K562 (cell line): ENCODE measurements around the gene C1orf116. TPM values are rescaled to one million over a fixed set of nuclear protein-coding genes. Genes with fewer than 3 reads are reported as not detected.

ENCODE experiments used
- EGR1 ChIP-seq: fragments of 450-650 bp; conservative IDR thresholded peaks from 2 replicates; pipeline ENCODE4 v1.6.1; 2017; ENCODE audit warnings: mild to moderate bottlenecking
- HNRNPH1 ChIP-seq: fragments of 200-400 bp; formaldehyde crosslinking; optimal IDR thresholded peaks from 2 replicates; pipeline ENCODE3; 2017; ENCODE audit warnings: low read depth, mild to moderate bottlenecking, low read length, moderate library complexity
- PHF20 ChIP-seq: fragments of 450-650 bp; IDR thresholded peaks from 2 replicates; pipeline ENCODE4 v1.6.1; 2018; ENCODE audit not compliant: partially characterized antibody
- RBM39 ChIP-seq: fragments of 200-400 bp; formaldehyde crosslinking; optimal IDR thresholded peaks from 2 replicates; pipeline ENCODE3; 2018; ENCODE audit warnings: low read depth, low read length
- RREB1 ChIP-seq: fragments of 250-450 bp; sonication (Bioruptor Pico); IDR thresholded peaks from 2 replicates; pipeline ENCODE4 v1.4.0; 2020
- SFPQ ChIP-seq: fragments of 200-400 bp; formaldehyde crosslinking; IDR thresholded peaks from 2 replicates; pipeline ENCODE4 v1.6.1; 2017; ENCODE audit warnings: mild to moderate bottlenecking, low read depth, low read length, moderate library complexity
- SRSF3 ChIP-seq: fragments of 200-400 bp; formaldehyde crosslinking; IDR thresholded peaks from 2 replicates; pipeline ENCODE4 v1.6.1; 2016; ENCODE audit warnings: mild to moderate bottlenecking, low read length, moderate library complexity; ENCODE audit not compliant: insufficient read depth
- USF1 ChIP-seq: sonication (generic); formaldehyde crosslinking; IDR thresholded peaks from 2 replicates; pipeline ENCODE4 v1.9.0; 2022; ENCODE audit warnings: mild to moderate bottlenecking, missing genetic modification reagents
- VEZF1 ChIP-seq: fragments of 200-800 bp; sonication (Bioruptor generic); IDR thresholded peaks from 2 replicates; pipeline ENCODE4 v1.6.1; 2017; ENCODE audit warnings: missing genetic modification characterization, missing compliant biosample characterization
- ZNF639 ChIP-seq, 2 experiments: fragments of 200-800 bp in 1 of 2; sonication (Bioruptor generic) in 1 of 2; sonication (generic) in 1 of 2; formaldehyde crosslinking in 1 of 2; IDR thresholded peaks in 1 of 2; conservative IDR thresholded peaks in 1 of 2; 2 replicates each; pipeline versions ENCODE4 v1.5.0 to v1.6.1; 2016 to 2020; ENCODE audit warnings: missing compliant biosample characterization in 1 of 2, missing genetic modification characterization in 1 of 2, missing genetic modification reagents in 1 of 2
- polyA plus RNA-seq, 8 experiments: library from polyadenylated mRNA; depleted of rRNA in 4 of 8; stranded (reverse) in 5 of 8; unstranded in 3 of 8; fragments of >200 nt; fragmentation: Nextera tagmentation in 2 of 8; fragmentation: Illumina TruSeq in 1 of 8; extraction: Ambion mirVana in 2 of 8; extraction: Trizol in 1 of 8; gene quantifications; 2 replicates each; pipeline versions ENCODE4 v1.2.1 to v1.2.3, GENCODE V29; 2011 to 2014; ENCODE audit warnings: inconsistent platforms in 1 of 8, missing spikeins in 1 of 8
- total RNA-seq, 7 experiments: library from RNA; depleted of rRNA in 6 of 7; stranded (reverse); fragments of >200 nt in 6 of 7; fragmentation: Illumina TruSeq in 2 of 7; extraction: Trizol in 2 of 7; gene quantifications; 2 replicates each; pipeline versions ENCODE4 v1.2.1 to v1.2.3, GENCODE V29; 2011 to 2021; ENCODE audit warnings: low replicate concordance in 1 of 7
- TF ChIP-seq, protein P1 (sequence below), 2 experiments: IDR thresholded peaks; 2 replicates each; pipeline ENCODE4 v1.6.1; 2012; ENCODE audit warnings: improper control_type of control experiment in 2 of 2, low read depth in 2 of 2, low read length in 2 of 2, borderline replicate concordance in 1 of 2

The C1orf116 gene
- total and polyA plus RNA-seq, 9 of the 15 experiments (the other 6 are each of a cell fraction or from before 2014, with no cell fraction given) = 0.62 to 3.0 (median 0.95) TPM

DNA sequence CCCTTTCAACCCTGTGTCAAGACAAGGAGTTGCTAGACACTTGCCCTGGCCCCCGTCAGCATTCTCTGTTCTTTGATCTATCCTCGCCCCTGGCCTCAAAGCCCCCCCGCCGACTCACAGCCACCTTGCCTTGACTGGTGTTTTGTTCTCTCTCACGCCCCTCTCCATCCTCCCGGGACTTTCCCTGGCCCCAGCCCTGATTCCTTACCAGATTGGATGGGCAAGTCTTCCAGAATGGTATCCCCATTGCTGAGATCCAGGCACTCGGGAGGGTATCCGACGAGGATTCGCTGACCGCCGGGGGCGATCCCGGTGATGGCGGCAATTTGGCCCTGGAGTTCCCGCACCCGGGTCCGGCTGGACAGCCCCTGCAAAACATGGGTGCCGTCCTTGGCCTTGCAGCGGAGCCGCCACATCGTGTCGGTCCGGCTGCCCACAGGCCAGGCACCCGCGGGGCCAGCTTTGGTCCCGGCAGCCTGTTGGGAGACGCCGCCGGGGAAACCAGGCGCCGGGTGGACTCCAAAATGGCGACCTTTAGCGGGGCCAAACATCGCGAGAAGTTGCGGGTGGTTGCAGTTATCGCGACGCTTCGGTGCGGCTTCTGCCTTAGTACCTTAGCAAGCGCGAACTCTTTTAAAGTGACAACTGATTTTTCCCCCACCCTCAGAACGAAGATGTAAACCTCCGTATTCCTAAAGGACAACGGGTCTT is 18.1 kb upstream of the C1orf116 start (continued):
- TF ChIP-seq RREB1 (CRISPR knock-in tag) (no peak), PHF20 (peak; percentile 64), SRSF3 (0 out of 2 replicates have a peak, but pooled peaks have one; percentile 61), USF1 (CRISPR knock-in tag) (no peak), SFPQ (no peak), HNRNPH1 (no peak), ZNF639 (CRISPR knock-in tag; conservative IDR thresholded peaks at IDR 0.05 in 1 of 2, IDR thresholded peaks at IDR 0.05 in 1 of 2) (no peak), RBM39 (no peak), VEZF1 (CRISPR knock-in tag) (peak; percentile 68), EGR1 (no peak)
- TF ChIP-seq, protein P1, sequence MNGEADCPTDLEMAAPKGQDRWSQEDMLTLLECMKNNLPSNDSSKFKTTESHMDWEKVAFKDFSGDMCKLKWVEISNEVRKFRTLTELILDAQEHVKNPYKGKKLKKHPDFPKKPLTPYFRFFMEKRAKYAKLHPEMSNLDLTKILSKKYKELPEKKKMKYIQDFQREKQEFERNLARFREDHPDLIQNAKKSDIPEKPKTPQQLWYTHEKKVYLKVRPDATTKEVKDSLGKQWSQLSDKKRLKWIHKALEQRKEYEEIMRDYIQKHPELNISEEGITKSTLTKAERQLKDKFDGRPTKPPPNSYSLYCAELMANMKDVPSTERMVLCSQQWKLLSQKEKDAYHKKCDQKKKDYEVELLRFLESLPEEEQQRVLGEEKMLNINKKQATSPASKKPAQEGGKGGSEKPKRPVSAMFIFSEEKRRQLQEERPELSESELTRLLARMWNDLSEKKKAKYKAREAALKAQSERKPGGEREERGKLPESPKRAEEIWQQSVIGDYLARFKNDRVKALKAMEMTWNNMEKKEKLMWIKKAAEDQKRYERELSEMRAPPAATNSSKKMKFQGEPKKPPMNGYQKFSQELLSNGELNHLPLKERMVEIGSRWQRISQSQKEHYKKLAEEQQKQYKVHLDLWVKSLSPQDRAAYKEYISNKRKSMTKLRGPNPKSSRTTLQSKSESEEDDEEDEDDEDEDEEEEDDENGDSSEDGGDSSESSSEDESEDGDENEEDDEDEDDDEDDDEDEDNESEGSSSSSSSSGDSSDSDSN (IDR thresholded peaks at IDR 0.05; ENCODE audit: borderline replicate concordance in 1 of 2, low read depth in 2 of 2, low read length in 2 of 2) = peak; percentile 67 to 90; a peak in 2 of 4 replicates
